Activated CD4-positive, CD25-positive, alpha-beta regulatory T cell (primary cell): Measurements from ENCODE around the gene MRPL50.

Experiments
- DNase-seq, 4 experiments: peaks; one replicate each; lab custom pipeline; 2025; lab: John Stamatoyannopoulos, UW

MRPL50 gene

GRCh38 chr9:101375546-101375945 lies 22.9 kb downstream of the MRPL50 start:
- no peak for DNase-seq

- DNase-seq: no peak
Measured at GRCh38 chr9:101372327-101373118, 25.9 kb downstream of the MRPL50 start.

- DNase-seq: no peak
Measured at GRCh38 chr9:101371813-101372212, 26.6 kb downstream of the MRPL50 start.

GRCh38 chr9:101369884-101370531 lies 28.4 kb downstream of the MRPL50 start:
- DNase-seq: no peak

- DNase-seq: no peak
Measured at GRCh38 chr9:101369286-101369685, 29.1 kb downstream of the MRPL50 start.

GRCh38 chr9:101367323-101367722 lies 31.1 kb downstream of the MRPL50 start:
- no peak for DNase-seq

GRCh38 chr9:101366038-101366756 lies 32.2 kb downstream of the MRPL50 start:
- no peak for DNase-seq

GRCh38 chr9:101365181-101365580 lies 33.2 kb downstream of the MRPL50 start:
- DNase-seq: no peak

- no peak for DNase-seq
Measured at GRCh38 chr9:101362450-101362849, 36.0 kb downstream of the MRPL50 start.

- DNase-seq: no peak
Measured at GRCh38 chr9:101360647-101361046, 37.8 kb downstream of the MRPL50 start.

- no peak for DNase-seq
Measured at GRCh38 chr9:101359679-101360078, 38.7 kb downstream of the MRPL50 start.

- no peak for DNase-seq
Measured at GRCh38 chr9:101356619-101357018, 41.8 kb downstream of the MRPL50 start.

- DNase-seq: no peak
Measured at GRCh38 chr9:101354765-101355708, 43.4 kb downstream of the MRPL50 start.

GRCh38 chr9:101354143-101354764 lies 44.2 kb downstream of the MRPL50 start:
- DNase-seq: no peak

GRCh38 chr9:101353683-101354082 lies 44.7 kb downstream of the MRPL50 start:
- DNase-seq: no peak

GRCh38 chr9:101352892-101353463 lies 45.4 kb downstream of the MRPL50 start:
- DNase-seq: no peak

- no peak for DNase-seq
Measured at GRCh38 chr9:101350285-101350684, 48.1 kb downstream of the MRPL50 start.

GRCh38 chr9:101342595-101342994 lies 55.8 kb downstream of the MRPL50 start:
- no peak for DNase-seq

GRCh38 chr9:101341958-101342357 lies 56.5 kb downstream of the MRPL50 start:
- DNase-seq: no peak
